MM.1S (cell line): ENCODE data around the gene BCL11B.

ENCODE experiments used
- CTCF ChIP-seq: fragments of 300-600 bp; sonication (generic); IDR thresholded peaks from 2 replicates; pipeline ENCODE4 v1.5.1; 2016; ENCODE audit warnings: antibody characterized with exemption, low read length, mixed read lengths
- EZH2phosphoT487 ChIP-seq: fragments of 300-600 bp; sonication (generic); IDR thresholded peaks from 2 replicates; pipeline ENCODE4 v1.6.1; 2018; ENCODE audit warnings: antibody characterized with exemption, low read length

GRCh38 chr14:99194136-99194535 lies 77.9 kb downstream of the BCL11B start:
- no peak for TF ChIP-seq CTCF
- TF ChIP-seq EZH2phosphoT487: no peak
